OCI-LY3 (cell line): ENCODE measurements around the gene PRSS56.

Source experiments
- H2AFZ ChIP-seq: fragments of 200-600, 300-600 bp; shearing (Covaris generic); 2 replicates; pipeline ENCODE4 v1.6.0; 2014; ENCODE audit warnings: antibody characterized with exemption, low read depth, low read length
- H3K27ac ChIP-seq: fragments of 200-600, 300-600 bp; sonication (generic); 2 replicates; pipeline ENCODE4 v1.5.1; 2014; ENCODE audit warnings: mild to moderate bottlenecking, low read length, moderate library complexity, mixed read lengths
- H3K27me3 ChIP-seq: fragments of 200-600, 300-600 bp; sonication (generic); 2 replicates; pipeline ENCODE4 v1.6.1; 2014; ENCODE audit warnings: low read depth, low read length, mixed read lengths
- H3K36me3 ChIP-seq: fragments of 200-600, 300-600 bp; sonication (generic); replicated peaks from 2 replicates; pipeline ENCODE3; 2014; ENCODE audit warnings: low read depth, low read length, mixed read lengths
- H3K4me1 ChIP-seq: fragments of 300-600, 200-600 bp; sonication (generic); 2 replicates; pipeline ENCODE4 v1.6.1; 2014; ENCODE audit warnings: low read length, mixed read lengths
- H3K4me2 ChIP-seq: fragments of 200-600, 300-600 bp; sonication (generic); 2 replicates; pipeline ENCODE4 v1.6.1; 2014; ENCODE audit warnings: low read length, mixed read lengths
- H3K4me3 ChIP-seq: fragments of 300-600, 200-600 bp; sonication (generic); 2 replicates; pipeline ENCODE4 v1.5.1; 2014; ENCODE audit warnings: antibody characterized with exemption, mild to moderate bottlenecking, low read length, moderate library complexity
- H3K79me2 ChIP-seq: fragments of 300-600, 200-600 bp; shearing (Covaris generic); 2 replicates; pipeline ENCODE4 v1.6.1; 2014; ENCODE audit warnings: mild to moderate bottlenecking, low read length, mixed read lengths
- H3K9ac ChIP-seq: fragments of 300-600, 200-600 bp; shearing (Covaris generic); 2 replicates; pipeline ENCODE4 v1.6.0; 2014; ENCODE audit warnings: mild to moderate bottlenecking, low read length, moderate library complexity
- H3K9me3 ChIP-seq: fragments of 200-600, 300-600 bp; shearing (Covaris generic); 2 replicates; pipeline ENCODE4 v1.6.1; 2014; ENCODE audit warnings: low read length, mixed read lengths; ENCODE audit not compliant: insufficient read depth
- H4K20me1 ChIP-seq: fragments of 200-600, 300-600 bp; sonication (generic); 2 replicates; pipeline ENCODE4 v1.6.1; 2016; ENCODE audit warnings: low read length, mixed read lengths; ENCODE audit not compliant: insufficient read depth
- CTCF ChIP-seq: fragments of 200-600, 300-600 bp; sonication (generic); IDR thresholded peaks from 2 replicates; pipeline ENCODE4 v1.5.1; 2014; ENCODE audit warnings: antibody characterized with exemption, low read length, low read depth
- EZH2phosphoT487 ChIP-seq: fragments of 200-600 bp; shearing (Covaris generic); IDR thresholded peaks from 2 replicates; pipeline ENCODE4 v1.6.1; 2018; ENCODE audit warnings: antibody characterized with exemption, mixed run types, low read depth

PRSS56 gene

GRCh38 chr2:232477751-232478510, 42.3 kb upstream of the PRSS56 start:
- no peak overlapping the region for H2AFZ ChIP-seq
- TF ChIP-seq CTCF: no peak
- TF ChIP-seq EZH2phosphoT487: no peak
- no peaks in the 10 kb centered on the region for H3K4me1 ChIP-seq
- H3K36me3 ChIP-seq: no peaks in the 10 kb centered on the region
- H3K4me2 ChIP-seq: no peak overlapping the region
- H3K9me3 ChIP-seq: no peaks in the 10 kb centered on the region
- H3K79me2 ChIP-seq: no peaks in the 10 kb centered on the region
- no peaks in the 10 kb centered on the region for H3K27me3 ChIP-seq
- no peaks in the 10 kb centered on the region for H4K20me1 ChIP-seq
- H3K4me3 ChIP-seq: no peak overlapping the region
- no peak overlapping the region for H3K27ac ChIP-seq
- H3K9ac ChIP-seq: no peak overlapping the region

GRCh38 chr2:232478571-232479340, 41.4 kb upstream of the PRSS56 start:
- H3K4me2 ChIP-seq: no peak overlapping the region
- H4K20me1 ChIP-seq: no peaks in the 10 kb centered on the region
- no peak overlapping the region for H2AFZ ChIP-seq
- H3K4me1 ChIP-seq: no peaks in the 10 kb centered on the region
- no peaks in the 10 kb centered on the region for H3K9me3 ChIP-seq
- TF ChIP-seq CTCF (no peak), EZH2phosphoT487 (no peak)
- H3K9ac ChIP-seq: no peak overlapping the region
- no peak overlapping the region for H3K27ac ChIP-seq
- H3K36me3 ChIP-seq: no peaks in the 10 kb centered on the region
- H3K27me3 ChIP-seq: no peaks in the 10 kb centered on the region
- H3K4me3 ChIP-seq: no peak overlapping the region
- H3K79me2 ChIP-seq: no peaks in the 10 kb centered on the region

GRCh38 chr2:232479341-232480200, 40.6 kb upstream of the PRSS56 start:
- Histone ChIP-seq H3K9ac (no peak overlapping the region), H3K79me2 (no peaks in the 10 kb centered on the region), H3K4me3 (no peak overlapping the region), H3K36me3 (no peaks in the 10 kb centered on the region), H3K27ac (no peak overlapping the region), H3K9me3 (no peaks in the 10 kb centered on the region), H3K27me3 (no peaks in the 10 kb centered on the region), H3K4me1 (no peaks in the 10 kb centered on the region), H4K20me1 (no peaks in the 10 kb centered on the region), H2AFZ (no peak overlapping the region), H3K4me2 (no peak overlapping the region)
- TF ChIP-seq EZH2phosphoT487 (no peak), CTCF (no peak)
